Testis (tissue), 3 donors: Measurements from ENCODE around the gene LENEP. TPM values are rescaled to one million over a fixed set of nuclear protein-coding genes. Genes with fewer than 3 reads are reported as not detected.
A peak's percentile ranks its signal among the peaks of the same experiment; 100 is the strongest.

Source experiments
- DNase-seq: peaks from one replicate; pipeline ENCODE4 v3.0.0-alpha.2; 2019
- H3K27ac ChIP-seq, 2 donors: fragments of 200-600 bp; sonication (generic); one replicate each; pipeline ENCODE4 v1.5.1; 2019
- H3K27me3 ChIP-seq: fragments of 200-600 bp; sonication (generic); one replicate; pipeline ENCODE4 v1.5.1; 2019
- H3K36me3 ChIP-seq: fragments of 200-600 bp; sonication (generic); one replicate; pipeline ENCODE4 v1.5.1; 2017; ENCODE audit warnings: low read depth; ENCODE audit errors: missing control alignments
- H3K4me1 ChIP-seq: fragments of 200-600 bp; sonication (generic); one replicate; pipeline ENCODE4 v1.5.1; 2019
- H3K4me3 ChIP-seq, 2 donors: fragments of 200-600 bp; sonication (generic); one replicate each; pipeline ENCODE4 v1.5.1; 2017 to 2019
- H3K9me3 ChIP-seq: fragments of 200-600 bp; sonication (generic); one replicate; pipeline ENCODE4 v1.5.1; 2017
- POLR2A ChIP-seq: fragments of 450-650 bp; IDR thresholded peaks from one replicate; pipeline ENCODE4 v1.6.1; 2017; ENCODE audit warnings: antibody characterized with exemption, mild to moderate bottlenecking, moderate library complexity
- WGBS, 2 donors: methylation state at CpG; one replicate each; pipeline ENCODE4 v1.1.5; 2018; 5-methylcytosine and 5-hydroxymethylcytosine counted together
- intact Hi-C: fragments of 100-400 bp; cut with DNase I; formaldehyde crosslinking; loops from one replicate; pipeline ENCODE4 v1.15.1; 2023; ENCODE audit warnings: low total_unique reads
- polyA plus RNA-seq: library from polyadenylated mRNA; stranded (reverse); fragments of 350-450 nt; fragmentation: Illumina TruSeq; extraction: RNeasy Lipid Tissue Mini Kit (QIAGEN cat#74804); gene quantifications from one replicate; pipeline ENCODE4 v1.2.3, GENCODE V29; 2014; ENCODE audit warnings: low read depth, low replicate concordance; ENCODE audit not compliant: insufficient read depth
- total RNA-seq, 2 donors: library from RNA; depleted of rRNA; stranded (reverse); fragments of >200 nt; gene quantifications; one replicate each; pipeline ENCODE4 v1.2.3, GENCODE V29; 2016
- TF ChIP-seq, protein P1 (sequence below), 3 experiments: fragments of 450-650 bp in 2 of 3; fragments of 200-600 bp in 1 of 3; sonication (generic) in 1 of 3; IDR thresholded peaks; one replicate each; pipeline ENCODE4 v1.5.1; 2016 to 2019; ENCODE audit warnings: antibody characterized with exemption in 3 of 3, mild to moderate bottlenecking in 2 of 3, moderate library complexity in 1 of 3

LENEP gene
- total and polyA plus RNA-seq, 3 donors from 2014 or later, result 1.1 TPM; not detected in 2

- Histone ChIP-seq H3K9me3 (no peaks in the 10 kb centered on the region), H3K36me3 (no peaks in the 10 kb centered on the region)
- WGBS, 2 donors, result 5 to 12% methylated on average over 20 to 49 of the region's 49 CpGs
Observed at GRCh38 chr1:155017041-155017945, 23.9 kb downstream of the LENEP start.

GRCh38 chr1:155017946-155018316, 24.5 kb downstream of the LENEP start:
- intact Hi-C loops, result no loop called here

More at GRCh38 chr1:155017041-155017945, 23.9 kb downstream of the LENEP start:
- peak; percentile 83 for DNase-seq
- Histone ChIP-seq H3K4me3 (peak overlapping the region; percentile 47 to 58), H3K4me1 (peaks cover 14% of the 10 kb centered on the region), H3K27ac (peak overlapping the region; percentile 74 to 91), H3K27me3 (no peaks in the 10 kb centered on the region)
- no peak for TF ChIP-seq POLR2A
- TF ChIP-seq, protein P1, sequence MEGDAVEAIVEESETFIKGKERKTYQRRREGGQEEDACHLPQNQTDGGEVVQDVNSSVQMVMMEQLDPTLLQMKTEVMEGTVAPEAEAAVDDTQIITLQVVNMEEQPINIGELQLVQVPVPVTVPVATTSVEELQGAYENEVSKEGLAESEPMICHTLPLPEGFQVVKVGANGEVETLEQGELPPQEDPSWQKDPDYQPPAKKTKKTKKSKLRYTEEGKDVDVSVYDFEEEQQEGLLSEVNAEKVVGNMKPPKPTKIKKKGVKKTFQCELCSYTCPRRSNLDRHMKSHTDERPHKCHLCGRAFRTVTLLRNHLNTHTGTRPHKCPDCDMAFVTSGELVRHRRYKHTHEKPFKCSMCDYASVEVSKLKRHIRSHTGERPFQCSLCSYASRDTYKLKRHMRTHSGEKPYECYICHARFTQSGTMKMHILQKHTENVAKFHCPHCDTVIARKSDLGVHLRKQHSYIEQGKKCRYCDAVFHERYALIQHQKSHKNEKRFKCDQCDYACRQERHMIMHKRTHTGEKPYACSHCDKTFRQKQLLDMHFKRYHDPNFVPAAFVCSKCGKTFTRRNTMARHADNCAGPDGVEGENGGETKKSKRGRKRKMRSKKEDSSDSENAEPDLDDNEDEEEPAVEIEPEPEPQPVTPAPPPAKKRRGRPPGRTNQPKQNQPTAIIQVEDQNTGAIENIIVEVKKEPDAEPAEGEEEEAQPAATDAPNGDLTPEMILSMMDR (IDR thresholded peaks at IDR 0.05), result peak; percentile 83 to 93 (median 90)
- intact Hi-C loops, result no loop called here

DNA sequence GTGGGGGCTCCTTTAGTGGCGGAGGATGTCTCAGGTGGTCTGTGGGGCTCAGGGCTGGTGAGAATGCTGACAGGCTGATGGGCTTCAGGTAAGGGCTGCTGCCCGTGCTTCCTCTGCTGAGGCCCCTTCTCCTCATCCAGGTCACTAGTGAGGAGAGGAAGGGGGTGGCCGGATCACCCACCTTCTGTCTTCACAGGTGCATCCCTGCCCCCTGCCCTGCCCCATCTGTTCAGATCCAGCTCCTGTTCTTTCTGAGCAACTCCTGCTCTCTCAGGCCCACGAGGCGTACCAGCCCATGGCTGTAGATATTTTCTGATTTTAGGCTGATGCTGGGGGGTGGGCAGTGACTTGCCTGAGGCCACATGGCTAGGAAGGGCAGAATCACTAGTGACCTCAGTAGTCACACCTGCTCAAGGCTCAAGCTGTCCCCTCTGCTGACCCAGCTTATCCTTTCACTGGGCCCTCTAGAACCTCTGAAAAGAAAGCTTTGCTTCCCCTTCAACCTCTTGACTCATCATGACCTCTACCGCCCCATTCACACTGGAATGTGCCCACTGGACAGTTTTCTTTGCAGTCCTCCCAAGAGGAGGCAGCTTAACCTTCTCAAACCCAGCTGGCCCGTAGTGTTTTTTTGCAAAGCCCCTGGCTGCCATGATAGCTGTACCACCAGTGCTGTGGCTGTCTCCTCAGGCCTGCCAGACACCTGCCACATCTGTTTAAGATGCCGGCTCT, 25.4 kb downstream of the LENEP start:
- WGBS, 2 donors, result 82 to 83% methylated on average over 7 to 8 of the region's 8 CpGs
- intact Hi-C loops, result no loop called here
- H3K27ac ChIP-seq, result no peak overlapping the region
- H3K27me3 ChIP-seq, result no peaks in the 10 kb centered on the region
- no peaks in the 10 kb centered on the region for H3K36me3 ChIP-seq
- TF ChIP-seq, protein P1 (IDR thresholded peaks at IDR 0.05), result no peak
- no peak for TF ChIP-seq POLR2A
- peaks cover 13% of the 10 kb centered on the region for H3K4me1 ChIP-seq
- H3K9me3 ChIP-seq, result no peaks in the 10 kb centered on the region
- DNase-seq, result no peak
- H3K4me3 ChIP-seq, result no peak overlapping the region

More at GRCh38 chr1:155017946-155018316, 24.5 kb downstream of the LENEP start:
- no peaks in the 10 kb centered on the region for H3K36me3 ChIP-seq
- WGBS, 2 donors, result 35 to 56% methylated on average over 6 of the region's 6 CpGs
- TF ChIP-seq, protein P1 (IDR thresholded peaks at IDR 0.05), result no peak
- TF ChIP-seq POLR2A, result no peak
- H3K27ac ChIP-seq, result peak overlapping the region; percentile 74 to 91
- no peaks in the 10 kb centered on the region for H3K27me3 ChIP-seq
- peak overlapping the region in 1 of 2 donors; percentile 58 for H3K4me3 ChIP-seq
- no peaks in the 10 kb centered on the region for H3K9me3 ChIP-seq
- H3K4me1 ChIP-seq, result peaks cover 13% of the 10 kb centered on the region
- no peak for DNase-seq

DNA sequence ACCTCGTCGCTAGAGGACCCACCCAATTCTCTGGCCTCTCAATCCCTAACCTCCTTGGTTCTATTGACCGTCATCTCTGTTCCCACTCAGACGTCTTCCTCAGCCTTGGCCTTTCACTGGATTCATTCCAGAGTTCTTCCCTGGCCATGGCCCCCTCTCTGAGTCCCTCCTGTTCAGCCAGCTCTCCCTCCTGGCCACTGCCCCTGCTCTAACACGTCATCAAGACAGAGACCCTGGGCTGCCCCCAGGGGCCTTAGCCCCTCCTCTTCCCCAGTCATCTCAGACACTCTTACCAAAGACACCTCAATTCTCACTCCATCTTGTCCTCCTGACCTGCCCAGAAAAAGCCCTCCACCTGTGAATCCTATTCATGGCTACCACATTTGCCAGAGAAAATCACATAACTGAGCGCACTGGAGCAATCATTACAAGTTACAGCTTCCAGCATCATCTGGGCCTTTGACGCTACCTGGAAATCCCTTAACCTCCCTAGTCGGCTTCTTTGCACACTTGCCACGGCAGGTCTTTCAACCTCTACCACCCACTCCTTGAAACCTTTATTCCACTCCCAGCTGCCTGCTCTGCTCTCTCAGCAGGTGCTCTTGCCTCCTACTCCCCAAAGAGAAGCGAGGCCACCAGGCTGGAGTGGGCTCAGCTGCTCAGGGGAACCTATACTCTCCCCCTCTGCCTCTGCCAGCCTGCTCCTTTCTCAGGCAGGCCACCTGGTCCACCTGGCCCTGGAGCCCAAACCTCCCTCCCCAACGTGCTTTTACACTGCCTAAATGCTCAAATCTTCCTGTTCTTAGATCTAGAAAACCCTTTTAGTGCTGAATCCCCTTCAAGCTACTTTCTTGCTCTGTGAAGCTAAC, 26.2 kb downstream of the LENEP start:
- no peak overlapping the region for H3K4me3 ChIP-seq
- no peaks in the 10 kb centered on the region for H3K9me3 ChIP-seq
- 79 to 80% methylated on average over 11 of the region's 11 CpGs for WGBS, 2 donors
- H3K27ac ChIP-seq, result no peak overlapping the region
- H3K27me3 ChIP-seq, result no peaks in the 10 kb centered on the region
- TF ChIP-seq, protein P1 (IDR thresholded peaks at IDR 0.05), result no peak
- no peak for TF ChIP-seq POLR2A
- DNase-seq, result no peak
- intact Hi-C loops, result no loop called here
- H3K36me3 ChIP-seq, result no peaks in the 10 kb centered on the region
- H3K4me1 ChIP-seq, result peaks cover 13% of the 10 kb centered on the region
